GM21825 (cell line): ENCODE measurements around the gene SCN1B.

Experiments
- ATAC-seq: cut with Tn5 transposase; IDR thresholded peaks from one replicate; pipeline ENCODE4 v1.9.1; 2021; ENCODE audit warnings: mild to moderate bottlenecking, moderate library complexity; ENCODE audit not compliant: unreplicated experiment

The SCN1B gene

DNA sequence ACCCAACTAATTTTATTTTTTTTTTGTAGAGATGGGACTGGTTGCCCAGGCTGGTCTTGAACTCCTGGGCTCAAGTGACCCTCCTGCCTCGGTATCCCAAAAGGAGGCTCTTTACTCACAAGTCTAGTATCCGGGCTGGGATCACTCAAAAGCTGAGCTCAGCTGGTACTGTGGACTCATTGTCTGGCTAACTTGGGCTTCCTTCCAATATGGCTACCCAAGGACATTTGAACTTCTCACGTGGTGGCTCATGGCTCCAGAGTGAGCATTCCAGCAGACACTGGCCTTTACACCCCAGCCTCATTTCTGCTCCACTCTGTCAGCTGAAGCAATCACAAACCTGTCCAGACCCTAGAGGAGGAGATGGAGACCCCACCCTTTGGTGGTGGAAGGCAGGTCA lies 40.2 kb downstream of the SCN1B start:
- no peak for ATAC-seq

DNA sequence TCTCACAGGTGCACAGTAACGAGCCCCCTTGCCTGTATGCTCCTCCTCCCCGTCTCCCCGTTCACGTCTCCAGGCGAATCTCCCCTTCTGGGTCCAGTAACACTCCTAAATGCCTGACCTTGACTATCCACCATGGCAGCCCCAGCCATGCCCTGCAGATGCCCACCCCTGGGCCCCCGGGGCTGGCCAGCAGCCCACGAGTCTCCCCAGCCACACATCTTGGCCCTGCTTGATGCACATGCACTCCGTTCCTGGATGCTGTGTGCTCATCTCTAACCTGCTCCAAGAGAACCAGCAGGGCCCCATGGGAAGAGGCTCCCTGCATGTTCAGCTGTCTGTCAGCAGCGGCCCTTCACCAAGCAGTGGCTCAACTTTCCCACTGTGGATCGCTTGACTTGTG lies 43.2 kb downstream of the SCN1B start:
- no peak for ATAC-seq

DNA sequence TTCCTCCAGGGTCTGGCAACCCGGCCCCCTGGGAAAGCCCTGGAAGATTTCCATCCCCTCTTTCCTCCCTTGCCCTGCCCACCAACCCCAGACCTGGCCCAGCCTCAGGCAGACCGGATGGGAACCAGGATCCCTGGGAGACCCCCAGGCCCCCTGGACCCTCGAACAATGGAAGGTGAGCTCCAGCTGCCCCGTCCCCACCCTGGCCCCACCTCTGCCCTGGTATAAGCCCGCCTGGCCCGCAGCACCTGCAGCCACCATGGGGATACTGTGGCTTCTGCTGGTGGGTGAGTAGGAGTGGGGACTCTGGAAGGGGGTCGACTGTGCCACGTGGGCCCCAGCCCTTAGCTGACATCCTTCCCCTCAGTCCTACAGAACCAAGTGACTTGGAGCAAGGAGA lies 43.7 kb downstream of the SCN1B start:
- no peak for ATAC-seq

DNA sequence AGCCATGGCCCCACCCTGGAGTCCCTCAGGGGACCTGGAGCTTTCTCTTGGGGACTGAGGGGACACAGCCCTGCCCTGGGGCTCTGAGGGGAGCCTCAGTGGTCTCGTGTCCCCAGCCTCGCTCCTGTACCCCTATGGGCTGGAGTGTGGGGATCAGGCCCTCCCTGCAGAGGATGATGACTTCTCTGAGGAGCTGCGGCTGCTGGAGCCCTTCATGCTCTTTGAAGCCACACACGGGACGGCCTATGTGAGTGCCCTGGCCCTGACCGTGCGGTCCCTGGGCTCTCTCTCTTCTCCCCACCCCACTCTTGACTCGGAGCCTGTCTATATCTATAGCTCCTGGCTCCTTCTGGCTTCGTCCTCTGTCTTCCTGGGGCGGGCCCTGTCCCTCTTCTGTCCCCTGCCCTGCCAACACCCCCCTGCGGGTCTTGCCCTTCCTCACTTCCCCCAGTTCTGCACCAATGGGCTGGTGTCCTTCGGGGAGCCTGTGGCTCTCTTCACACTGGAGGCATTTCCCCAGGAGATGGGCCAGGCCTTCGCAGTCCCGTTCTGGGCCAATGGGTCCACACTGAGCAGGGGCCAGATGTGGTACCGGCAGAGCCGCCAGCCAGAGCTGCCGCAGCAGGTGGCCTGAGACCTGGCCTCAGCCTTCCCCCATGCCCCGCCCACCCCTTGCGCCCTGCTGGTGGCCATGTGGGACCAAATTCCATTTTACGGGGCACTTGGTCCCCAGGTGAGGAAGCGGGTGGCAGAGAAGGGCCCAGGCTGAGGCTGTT lies 44.3 kb downstream of the SCN1B start:
- no peak for ATAC-seq

DNA sequence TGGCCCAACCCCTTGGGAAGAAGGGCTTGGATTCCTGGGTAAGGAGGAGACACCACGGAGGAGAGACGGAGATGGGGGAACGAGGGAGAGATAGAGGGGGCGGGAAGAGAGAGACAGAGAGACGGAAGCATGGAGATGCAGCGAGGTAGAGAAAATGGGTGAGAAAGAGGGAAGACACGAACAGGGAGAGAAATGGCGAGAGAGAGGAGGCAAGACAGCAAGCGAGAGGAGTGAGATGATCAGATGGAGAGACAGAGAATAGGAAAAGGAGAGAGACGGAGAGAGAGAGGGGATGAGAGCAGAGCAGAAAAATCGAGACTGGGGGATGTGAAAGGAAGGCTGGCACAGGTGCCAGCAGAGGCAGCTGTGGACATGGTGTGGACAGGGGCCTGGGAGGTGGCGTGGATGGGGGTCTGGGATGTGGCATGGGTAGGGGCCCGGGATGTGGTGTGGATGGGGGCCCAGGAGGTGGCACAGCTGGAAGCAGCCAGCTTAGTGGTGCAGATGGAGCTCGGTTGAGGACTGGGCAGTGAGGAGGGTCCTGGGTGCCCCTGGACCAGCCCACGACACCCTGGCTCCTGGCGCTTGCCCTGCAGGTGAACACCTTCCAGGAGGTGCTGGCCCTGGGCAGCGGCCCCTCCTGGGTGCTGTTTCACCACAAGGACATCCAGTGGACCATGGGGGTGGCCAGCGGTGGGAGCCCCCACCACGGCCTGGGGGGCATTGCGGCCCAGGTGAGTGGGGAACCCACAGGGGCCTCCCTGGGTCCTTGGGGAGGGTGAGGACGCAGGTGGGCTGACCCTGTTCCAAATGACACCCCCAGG lies 45.1 kb downstream of the SCN1B start:
- no peak for ATAC-seq

DNA sequence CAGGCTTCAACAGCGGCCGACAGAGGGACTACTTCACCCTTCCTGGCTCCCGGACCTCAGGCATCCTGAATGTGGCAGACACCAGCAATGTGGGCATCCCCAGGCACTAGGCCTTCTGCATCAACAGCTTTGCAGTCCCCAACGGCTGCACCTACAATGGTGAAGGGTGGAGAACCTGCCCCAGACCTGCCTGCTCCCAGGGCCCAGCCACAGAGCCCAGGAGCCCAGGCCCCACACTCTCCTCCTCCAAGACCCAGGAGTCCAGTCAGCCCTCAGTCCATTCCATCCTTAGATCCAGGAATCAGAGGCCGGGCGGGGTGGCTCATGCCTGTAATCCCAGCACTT lies 45.7 kb downstream of the SCN1B start:
- no peak for ATAC-seq

DNA sequence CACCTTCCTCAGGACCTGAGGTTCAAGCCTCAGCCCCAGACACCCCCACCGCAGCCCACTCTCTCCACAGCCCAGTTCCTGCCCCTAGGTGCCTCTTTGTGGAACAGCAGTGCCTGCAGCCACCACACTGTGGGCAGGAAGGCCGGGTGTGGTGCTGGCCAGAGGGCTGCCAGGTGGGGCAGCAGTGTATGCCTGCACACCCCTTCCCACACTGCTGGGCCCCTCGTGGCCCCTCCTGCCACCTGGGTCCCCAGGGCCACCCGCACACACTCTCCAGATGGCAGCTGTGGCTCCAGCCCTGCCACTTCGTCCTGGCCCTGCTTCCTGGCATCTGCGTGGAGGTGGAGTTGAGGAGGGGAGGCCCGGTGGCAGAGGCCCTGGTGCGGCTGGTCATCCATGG lies 46.4 kb downstream of the SCN1B start:
- ATAC-seq, result no peak

DNA sequence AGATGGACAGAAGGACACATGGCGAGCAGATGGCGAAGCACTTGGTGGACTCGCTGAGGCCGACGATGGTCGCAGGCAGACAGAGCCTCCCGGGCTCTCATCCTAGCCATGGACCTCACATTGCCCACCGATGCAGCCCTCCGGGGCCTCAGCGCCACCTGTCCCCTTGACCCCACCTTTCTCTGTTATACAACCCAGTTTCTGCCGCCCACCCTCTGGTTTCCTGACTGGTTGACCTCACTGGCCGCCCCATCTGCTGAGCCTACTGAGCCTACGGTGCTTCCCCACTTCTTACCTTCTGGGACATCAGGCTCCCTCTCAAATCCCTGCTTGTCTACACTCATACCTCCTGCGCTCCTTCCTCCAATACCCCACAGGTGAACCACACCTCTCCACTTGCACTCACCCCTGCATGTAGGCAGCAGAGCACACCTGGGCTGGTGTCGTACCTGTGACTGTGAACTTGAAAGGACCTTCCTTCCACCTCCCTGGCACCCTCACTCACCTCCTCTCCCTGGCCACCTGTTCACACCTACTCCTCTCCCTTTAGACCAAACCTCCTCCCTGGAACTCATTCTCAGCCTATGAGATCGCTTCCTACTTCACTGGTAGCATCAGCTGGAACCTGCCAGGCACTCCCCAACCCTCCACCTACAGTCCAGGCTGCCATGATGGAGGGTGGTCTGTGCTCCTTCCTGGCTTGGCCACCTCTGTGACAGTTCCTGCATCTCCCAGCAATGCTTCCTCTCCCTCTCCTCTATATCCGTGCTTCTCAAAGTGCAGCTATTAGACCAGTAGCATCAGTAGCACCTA lies 47.3 kb downstream of the SCN1B start:
- no peak for ATAC-seq

DNA sequence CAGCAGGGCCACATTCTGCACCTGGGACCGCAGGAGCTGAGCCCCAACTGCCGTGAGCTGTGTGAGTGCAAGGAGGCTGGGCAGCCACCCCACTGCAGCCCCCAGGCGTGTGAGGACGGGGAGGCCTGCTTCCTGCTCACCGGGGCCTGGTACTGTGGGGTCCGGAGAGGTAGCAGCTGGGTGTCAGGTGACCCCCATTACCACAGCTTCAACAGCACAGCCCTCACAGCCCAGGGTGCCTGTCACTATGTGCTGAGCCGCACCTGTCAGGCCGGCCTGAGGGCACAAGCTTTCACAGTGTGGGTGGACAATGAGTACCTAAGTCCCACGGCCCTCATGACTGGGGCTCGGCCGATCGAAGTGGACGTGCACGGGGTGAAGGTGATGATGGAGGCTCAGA lies 49.6 kb downstream of the SCN1B start:
- no peak for ATAC-seq

DNA sequence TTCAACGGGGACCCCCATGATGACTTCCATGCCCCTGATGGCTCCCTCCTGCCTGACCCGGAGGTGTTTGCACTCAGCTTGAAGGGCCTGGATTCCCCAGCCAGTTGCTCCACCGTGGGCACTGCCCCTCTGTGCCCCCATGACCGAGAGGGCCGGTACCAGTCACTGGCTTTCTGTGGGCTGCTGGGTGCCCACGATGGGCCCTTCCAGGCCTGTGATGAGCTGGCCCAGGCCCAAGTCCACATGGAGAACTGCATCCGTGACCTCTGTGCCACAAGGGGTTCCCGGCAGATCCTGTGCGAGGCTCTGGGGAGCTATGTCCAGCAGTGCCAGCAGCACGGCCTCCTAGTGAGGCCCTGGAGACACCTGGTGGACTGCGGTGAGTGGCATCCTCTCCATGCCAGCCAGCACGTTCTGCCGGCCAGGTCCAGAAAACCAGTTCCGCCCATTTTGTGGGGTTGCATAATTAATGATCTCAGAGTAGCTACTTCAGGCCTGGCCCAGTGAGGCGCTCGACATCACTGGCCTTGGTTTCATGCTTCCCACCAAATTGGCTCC lies 50.4 kb downstream of the SCN1B start:
- no peak for ATAC-seq

DNA sequence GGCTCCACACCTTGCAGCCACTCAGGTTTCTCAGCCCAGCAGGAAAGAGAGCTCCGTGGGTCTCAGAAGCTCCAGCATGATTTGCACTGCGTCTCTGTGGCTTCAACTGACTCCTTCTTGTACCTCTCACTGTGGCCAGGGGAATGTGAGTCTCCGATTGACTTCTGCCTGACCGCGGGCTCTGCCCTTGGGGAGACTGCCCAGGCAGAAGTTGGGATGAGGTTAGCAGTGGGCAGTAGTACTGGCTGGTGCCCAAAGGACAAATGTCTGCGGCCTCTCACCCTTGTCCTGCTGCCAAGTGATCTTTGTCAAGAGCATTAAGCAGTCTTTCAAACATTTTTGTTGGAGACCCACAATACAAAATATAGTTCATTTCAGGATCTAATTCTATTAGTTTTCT lies 50.9 kb downstream of the SCN1B start:
- no peak for ATAC-seq

DNA sequence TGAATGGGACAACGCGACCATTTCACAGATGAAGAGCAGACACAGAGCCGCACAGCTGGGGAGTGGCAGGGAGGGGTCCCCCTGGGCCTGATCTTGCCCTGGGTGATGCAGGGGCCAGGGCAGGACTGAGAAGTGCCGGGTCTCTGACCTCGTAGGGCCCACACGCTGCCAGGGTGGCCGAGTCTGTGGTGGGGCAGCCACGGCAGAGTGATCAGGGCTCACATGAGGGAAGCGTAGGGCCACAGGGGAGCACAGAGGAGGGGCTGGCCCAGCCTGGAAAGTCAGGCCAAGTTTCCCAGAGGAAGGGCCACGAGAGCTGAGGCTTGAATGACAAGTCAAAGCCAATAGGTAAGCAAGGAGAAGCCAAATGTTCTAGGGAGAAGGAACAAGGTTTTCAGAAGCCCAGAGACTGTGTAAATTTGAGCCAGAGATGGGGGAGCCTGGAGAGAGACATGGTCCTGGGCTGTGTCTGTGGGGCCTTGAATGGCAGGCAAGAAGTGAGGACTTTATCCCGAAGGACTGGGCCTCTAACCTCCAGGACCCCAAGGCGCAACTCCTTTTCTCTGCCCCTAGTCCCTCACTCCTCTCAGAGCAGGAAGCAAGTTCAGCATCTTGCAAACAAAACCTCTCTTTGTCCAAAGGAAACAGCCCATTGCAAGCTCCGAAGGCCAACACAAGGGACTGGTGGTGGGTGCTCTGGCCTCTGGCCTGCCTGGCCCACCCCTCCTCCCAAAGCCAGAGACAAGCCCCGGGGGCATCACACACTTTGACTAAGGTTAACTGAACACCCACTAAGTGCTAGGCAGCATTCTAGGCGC lies 53.6 kb downstream of the SCN1B start:
- no peak for ATAC-seq

DNA sequence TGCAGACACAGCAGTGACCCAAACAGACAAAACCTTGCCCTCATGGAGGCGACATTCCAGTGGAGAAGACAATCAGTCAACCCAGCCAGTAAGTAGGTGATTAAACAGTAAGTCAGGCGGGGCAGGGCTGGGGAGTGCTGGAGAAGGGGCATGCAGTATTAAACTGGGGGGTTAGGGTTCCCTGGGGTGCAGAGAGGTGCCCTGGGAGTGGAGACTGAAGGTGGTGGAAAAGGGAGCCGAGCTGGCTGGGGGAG lies 54.2 kb downstream of the SCN1B start:
- no peak for ATAC-seq

DNA sequence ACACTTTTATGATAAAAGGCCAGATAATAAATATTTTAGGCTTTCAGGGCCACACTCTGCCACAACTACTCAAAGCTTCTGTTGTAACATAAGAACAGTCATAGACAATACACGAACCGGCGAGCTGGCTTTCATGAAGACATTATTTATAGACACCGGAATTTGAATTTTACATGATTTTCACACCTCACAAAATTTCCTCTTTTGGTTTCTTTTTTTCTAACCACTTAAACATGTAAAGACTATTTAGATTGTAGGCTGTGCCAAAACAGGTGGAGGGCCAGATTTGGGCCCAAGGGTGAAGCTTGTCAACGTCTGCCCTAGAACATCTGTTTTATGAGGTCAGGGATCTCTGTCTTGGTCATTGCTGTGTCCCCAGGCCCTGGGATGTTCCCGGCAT lies 55.7 kb downstream of the SCN1B start:
- no peak for ATAC-seq

DNA sequence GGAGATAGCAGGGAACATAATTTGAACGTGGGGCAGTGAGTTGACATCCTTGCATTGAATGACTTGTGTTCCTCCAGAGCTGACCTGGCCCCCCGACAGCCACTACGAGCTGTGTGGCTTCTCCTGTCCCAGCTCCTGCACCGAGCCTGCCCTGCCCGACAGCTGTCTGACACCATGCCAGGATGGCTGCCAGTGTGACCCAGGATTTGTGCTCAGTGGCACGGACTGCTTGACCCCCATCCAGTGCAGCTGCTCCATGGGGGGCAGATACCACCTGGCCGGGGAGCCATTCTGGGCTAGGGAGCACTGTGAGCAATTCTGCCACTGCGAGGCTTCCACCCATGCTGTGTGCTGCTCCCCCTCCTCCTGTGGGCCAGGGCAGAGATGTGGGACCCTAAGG lies 56.2 kb downstream of the SCN1B start:
- ATAC-seq, result no peak

DNA sequence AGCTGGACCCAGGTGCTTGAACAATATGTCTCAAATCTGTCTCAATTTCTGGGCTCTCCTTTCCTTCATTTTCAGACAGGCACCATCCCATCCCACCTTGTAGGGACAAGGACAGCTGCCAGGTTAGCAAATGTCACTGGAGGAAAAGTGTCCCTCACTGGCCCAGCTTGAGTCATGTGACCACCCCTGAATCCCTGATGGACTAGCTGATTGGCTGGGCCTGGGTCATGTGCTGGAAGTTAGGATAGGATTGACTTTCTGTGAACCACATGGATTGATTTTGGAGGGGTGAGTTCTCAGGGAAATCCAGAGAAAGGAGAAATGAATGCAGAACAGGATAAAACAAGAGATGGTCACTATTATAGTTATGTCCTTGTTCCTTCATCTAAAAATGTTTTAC lies 57.1 kb downstream of the SCN1B start:
- ATAC-seq, result no peak

DNA sequence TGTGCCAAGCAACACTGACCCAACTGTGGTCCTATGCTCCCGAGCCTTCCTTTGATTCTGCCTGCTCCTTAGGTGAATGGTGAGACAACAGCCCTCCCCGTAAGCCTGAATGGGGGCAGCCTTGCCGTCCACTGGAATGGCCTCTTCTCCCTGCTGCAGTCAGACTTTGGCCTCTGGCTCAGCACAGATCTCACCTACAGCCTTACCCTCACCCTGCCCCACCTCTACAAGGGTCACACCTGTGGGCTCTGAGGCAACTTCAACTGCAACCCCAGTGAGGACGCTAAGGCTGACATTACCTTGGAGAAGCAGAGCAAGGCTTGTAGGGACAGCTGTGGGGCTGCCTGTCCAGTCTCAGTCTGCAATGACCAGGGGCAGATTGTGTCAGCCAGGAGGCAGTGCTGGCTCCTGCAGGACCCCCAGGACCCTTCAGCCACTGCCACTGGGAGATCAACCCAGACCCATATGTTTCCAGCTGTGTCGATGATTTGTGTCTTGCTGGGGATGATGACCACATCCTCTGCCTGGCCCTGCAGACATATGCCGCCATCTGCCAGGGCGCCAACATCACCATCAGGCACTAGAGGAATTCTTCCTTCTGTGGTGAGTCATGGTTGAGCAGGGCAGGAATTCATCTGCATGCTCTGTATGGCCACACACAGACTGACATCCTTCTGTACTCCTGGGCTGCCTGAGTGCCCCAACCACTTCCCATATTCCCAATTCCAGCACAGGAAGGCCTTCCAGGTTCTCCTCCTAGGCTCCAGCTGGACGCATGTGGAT lies 58.1 kb downstream of the SCN1B start:
- no peak for ATAC-seq

DNA sequence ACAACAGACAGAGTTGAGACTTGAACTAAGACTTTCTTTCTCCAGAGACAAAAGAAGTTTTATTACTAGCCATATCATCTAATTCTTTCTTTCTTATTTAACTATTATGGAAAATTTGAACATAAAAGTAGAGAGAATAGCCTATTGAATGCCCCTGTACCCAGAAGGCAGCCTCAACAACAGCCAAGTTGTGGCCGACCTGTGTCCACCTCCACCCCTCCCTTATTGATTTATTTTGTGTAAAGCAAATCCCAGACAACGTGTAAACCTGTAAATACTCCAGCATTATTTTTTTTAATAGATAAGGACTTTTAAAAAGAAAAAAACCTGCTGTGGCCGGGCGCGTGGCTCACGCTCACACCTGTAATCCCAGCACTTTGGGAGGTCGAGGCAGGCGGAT lies 59.3 kb downstream of the SCN1B start:
- ATAC-seq, result no peak
